K562 (cell line): ENCODE data around the gene COL4A2. TPM values are rescaled to one million over a fixed set of nuclear protein-coding genes. Genes with fewer than 3 reads are reported as not detected.
A peak's percentile ranks its signal among the peaks of the same experiment; 100 is the strongest.

Experiments
- AFF1 ChIP-seq, 2 experiments: fragments of 450-650 bp; IDR thresholded peaks; 2 replicates each; pipeline ENCODE4 v1.6.1; 2018; ENCODE audit warnings: mild to moderate bottlenecking in 2 of 2, low read depth in 1 of 2; ENCODE audit not compliant: partially characterized antibody in 2 of 2
- CBFA2T3 ChIP-seq: fragments of 450-650 bp; IDR thresholded peaks from 2 replicates; pipeline ENCODE4 v1.6.1; 2017
- CREM ChIP-seq: IDR thresholded peaks from 2 replicates; pipeline ENCODE4 v1.6.1; 2014; ENCODE audit warnings: antibody characterized with exemption, low read depth
- FOXJ3 ChIP-seq: sonication (generic); formaldehyde crosslinking; IDR thresholded peaks from 2 replicates; pipeline ENCODE4 v1.4.0; 2020; ENCODE audit warnings: mild to moderate bottlenecking, missing genetic modification reagents
- FUS ChIP-seq: fragments of 200-400 bp; formaldehyde crosslinking; optimal IDR thresholded peaks from 2 replicates; pipeline ENCODE3; 2017; ENCODE audit warnings: low read depth, low read length
- GTF2B ChIP-seq: IDR thresholded peaks from 2 replicates; pipeline ENCODE4 v1.6.1; 2011; ENCODE audit not compliant: insufficient read length; ENCODE audit errors: extremely low read depth
- MAFK ChIP-seq: IDR thresholded peaks from 2 replicates; pipeline ENCODE4 v1.6.1; 2011; ENCODE audit warnings: low read length, improper control_type of control experiment
- MED1 ChIP-seq: sonication (generic); formaldehyde crosslinking; IDR thresholded peaks from 2 replicates; pipeline ENCODE4 v1.8.1; 2023; ENCODE audit warnings: missing genetic modification reagents, borderline replicate concordance
- NR2C2 ChIP-seq, 2 experiments: fragments of 200-800 bp in 1 of 2; sonication (Bioruptor generic) in 1 of 2; sonication (generic) in 1 of 2; formaldehyde crosslinking in 1 of 2; IDR thresholded peaks; 2 replicates each; pipeline versions ENCODE4 v1.6.1 to v1.8.0; 2016 to 2022; ENCODE audit warnings: mild to moderate bottlenecking in 1 of 2, missing compliant biosample characterization in 1 of 2, missing genetic modification characterization in 1 of 2, missing genetic modification reagents in 1 of 2
- PHB ChIP-seq: fragments of 250-450 bp; sonication (Bioruptor Pico); IDR thresholded peaks from 2 replicates; pipeline ENCODE4 v1.5.0; 2021
- PPARD ChIP-seq: fragments of 250-450 bp; sonication (Bioruptor Pico); IDR thresholded peaks from 2 replicates; pipeline ENCODE4 v1.8.0; 2022; ENCODE audit warnings: inconsistent platforms, mild to moderate bottlenecking, moderate library complexity
- YBX1 ChIP-seq: fragments of 450-650 bp; IDR thresholded peaks from 2 replicates; pipeline ENCODE4 v1.7.1; 2016; ENCODE audit warnings: mild to moderate bottlenecking
- ZBTB40 ChIP-seq, 2 experiments: fragments of 450-650 bp in 1 of 2; sonication (generic) in 1 of 2; formaldehyde crosslinking in 1 of 2; IDR thresholded peaks; 2 replicates each; pipeline versions ENCODE4 v1.7.1 to v1.9.0; 2016 to 2022; ENCODE audit warnings: inconsistent platforms in 1 of 2, mild to moderate bottlenecking in 1 of 2, missing genetic modification reagents in 1 of 2
- ZNF224 ChIP-seq: sonication (generic); formaldehyde crosslinking; IDR thresholded peaks from 2 replicates; pipeline ENCODE4 v1.8.0; 2022; ENCODE audit warnings: mild to moderate bottlenecking, missing genetic modification reagents
- polyA plus RNA-seq, 8 experiments: library from polyadenylated mRNA; depleted of rRNA in 4 of 8; stranded (reverse) in 5 of 8; unstranded in 3 of 8; fragments of >200 nt; fragmentation: Nextera tagmentation in 2 of 8; fragmentation: Illumina TruSeq in 1 of 8; extraction: Ambion mirVana in 2 of 8; extraction: Trizol in 1 of 8; gene quantifications; 2 replicates each; pipeline versions ENCODE4 v1.2.1 to v1.2.3, GENCODE V29; 2011 to 2014; ENCODE audit warnings: inconsistent platforms in 1 of 8, missing spikeins in 1 of 8
- total RNA-seq, 7 experiments: library from RNA; depleted of rRNA in 6 of 7; stranded (reverse); fragments of >200 nt in 6 of 7; fragmentation: Illumina TruSeq in 2 of 7; extraction: Trizol in 2 of 7; gene quantifications; 2 replicates each; pipeline versions ENCODE4 v1.2.1 to v1.2.3, GENCODE V29; 2011 to 2021; ENCODE audit warnings: low replicate concordance in 1 of 7

The COL4A2 gene
- total and polyA plus RNA-seq, 9 of the 15 experiments (the other 6 are each of a cell fraction or from before 2014, with no cell fraction given) = 0.13 to 15.2 (median 8.1) TPM

GRCh38 chr13:110506859-110507566, 199.9 kb downstream of the COL4A2 start (continued):
- no peak for TF ChIP-seq AFF1 (IDR thresholded peaks at IDR 0.05; ENCODE audit: low read depth in 1 of 2, partially characterized antibody in 2 of 2)
- no peak for TF ChIP-seq NR2C2 (CRISPR knock-in tag; IDR thresholded peaks at IDR 0.05)
- peak; percentile 71 for TF ChIP-seq NR2C2 (tag; IDR thresholded peaks at IDR 0.05)
- peak; percentile 38; the same call in 1 of the 2 replicates for TF ChIP-seq CREM
- TF ChIP-seq FUS = no peak
- TF ChIP-seq GTF2B = no peak
- no peak for TF ChIP-seq YBX1
- peak; percentile 96 for TF ChIP-seq CBFA2T3
- no peak for TF ChIP-seq MED1
- no peak for TF ChIP-seq PHB
- no peak for TF ChIP-seq MAFK
- TF ChIP-seq PPARD (CRISPR knock-in tag) = no peak
- TF ChIP-seq FOXJ3 (CRISPR knock-in tag) = no peak
- peak; percentile 44; the same call in 1 of the 2 replicates for TF ChIP-seq ZBTB40 (IDR thresholded peaks at IDR 0.05)
- TF ChIP-seq ZBTB40 (CRISPR knock-in tag; IDR thresholded peaks at IDR 0.05) = no peak
- 0 out of 2 replicates have a peak, but pooled peaks have one; percentile 18 for TF ChIP-seq ZNF224
